HG03558 (cell line): ENCODE measurements around the gene PPTC7.
"Not testable (repeated sequence)": the region's sequence is repeated elsewhere in the genome, so short reads cannot be mapped to it uniquely, and the experiment has no call there.

Experiments used
- ATAC-seq: cut with Tn5 transposase; IDR thresholded peaks from one replicate; pipeline ENCODE4 v1.9.1; 2021; ENCODE audit warnings: moderate number of reproducible peaks; ENCODE audit not compliant: unreplicated experiment; ENCODE audit errors: extremely low read depth

The PPTC7 gene

GRCh38 chr12:110587102-110587501 is 4.0 kb upstream of the PPTC7 start:
- ATAC-seq, result not testable (repeated sequence)

GRCh38 chr12:110585231-110585799 is 2.2 kb upstream of the PPTC7 start:
- ATAC-seq, result no peak

- peak; percentile 15 for ATAC-seq
These were observed 612 bp downstream of the PPTC7 start for GRCh38 chr12:110582276-110583136.

GRCh38 chr12:110581931-110582275 is 1.2 kb downstream of the PPTC7 start:
- no peak for ATAC-seq

- ATAC-seq, result no peak
These were observed 3.4 kb downstream of the PPTC7 start for GRCh38 chr12:110579535-110580253.

- ATAC-seq, result no peak
These were observed 4.2 kb downstream of the PPTC7 start for GRCh38 chr12:110578694-110579534.

GRCh38 chr12:110577864-110578693 is 5.0 kb downstream of the PPTC7 start:
- ATAC-seq, result no peak

GRCh38 chr12:110576504-110576903 is 6.6 kb downstream of the PPTC7 start:
- ATAC-seq, result no peak

GRCh38 chr12:110575326-110575725 is 7.8 kb downstream of the PPTC7 start:
- no peak for ATAC-seq

- ATAC-seq, result not testable (repeated sequence)
These were observed 8.3 kb downstream of the PPTC7 start for GRCh38 chr12:110574717-110575230.

GRCh38 chr12:110574044-110574443 is 9.1 kb downstream of the PPTC7 start:
- no peak for ATAC-seq

GRCh38 chr12:110570798-110571197 is 12.3 kb downstream of the PPTC7 start:
- not testable (repeated sequence) for ATAC-seq

GRCh38 chr12:110569838-110570237 is 13.3 kb downstream of the PPTC7 start:
- ATAC-seq, result not testable (repeated sequence)

- ATAC-seq, result no peak
These were observed 14.4 kb downstream of the PPTC7 start for GRCh38 chr12:110568752-110569151.

- no peak for ATAC-seq
These were observed 16.1 kb downstream of the PPTC7 start for GRCh38 chr12:110566993-110567392.

GRCh38 chr12:110565894-110566871 is 16.9 kb downstream of the PPTC7 start:
- ATAC-seq, result no peak

GRCh38 chr12:110564471-110564991 is 18.6 kb downstream of the PPTC7 start:
- no peak for ATAC-seq
